Measurements from ENCODE around the gene RDH11. TPM values are rescaled to one million over a fixed set of nuclear protein-coding genes. Genes with fewer than 3 reads are reported as not detected.
"Not testable (repeated sequence)": the region's sequence is repeated elsewhere in the genome, so short reads cannot be mapped to it uniquely, and the experiment has no call there.

Gene RDH11
- total RNA-seq, 1 experiment from 2014 or later, result 117 TPM

DNA sequence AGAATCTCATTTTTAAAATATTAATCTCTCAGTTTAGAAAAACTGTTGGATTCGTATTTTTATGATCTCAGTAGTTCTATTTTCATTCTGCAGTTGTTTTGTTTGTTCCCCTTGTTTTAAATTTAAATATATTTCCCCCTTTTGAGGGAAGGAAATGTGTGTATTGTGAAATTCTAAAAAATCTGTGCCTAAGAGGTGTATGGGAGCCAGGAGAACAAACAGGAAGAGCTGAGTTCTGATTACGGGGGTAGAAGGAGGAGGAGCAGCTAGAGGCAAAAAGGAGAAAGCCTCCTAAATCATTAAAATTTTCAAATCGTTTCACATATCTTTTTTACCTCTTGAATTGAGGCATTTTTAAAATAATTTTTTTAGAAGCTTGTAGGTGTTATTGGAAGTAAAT, 8.4 kb upstream of the RDH11 start:
- no TSS peak for BruUV-seq (replicated peaks)
- Mint-ChIP-seq H3K27ac (ENCODE audit: unreplicated experiment) (no peak overlapping the region), H3K4me3 (ENCODE audit: low read depth, unreplicated experiment) (no peak overlapping the region), H3K27me3 (ENCODE audit: unreplicated experiment) (no peaks in the 10 kb centered on the region), H3K36me3 (ENCODE audit: insufficient read depth, unreplicated experiment) (no peaks in the 10 kb centered on the region), H3K4me1 (ENCODE audit: low read depth, unreplicated experiment) (peaks cover 16% of the 10 kb centered on the region), H3K9me3 (ENCODE audit: low read depth, unreplicated experiment) (no peaks in the 10 kb centered on the region)
- CTCF ChIA-PET, result interaction anchor here (1.0 to 2.3 kb wide), 22 partner anchors 9 to 542 kb away, joined by 3 to 31 read pairs (median 6); partner anchors contain the start of genes ARG2, PIGH, PLEKHH1 and RDH11
- DNase-seq, result no peak
- TF ChIP-seq, protein P1, sequence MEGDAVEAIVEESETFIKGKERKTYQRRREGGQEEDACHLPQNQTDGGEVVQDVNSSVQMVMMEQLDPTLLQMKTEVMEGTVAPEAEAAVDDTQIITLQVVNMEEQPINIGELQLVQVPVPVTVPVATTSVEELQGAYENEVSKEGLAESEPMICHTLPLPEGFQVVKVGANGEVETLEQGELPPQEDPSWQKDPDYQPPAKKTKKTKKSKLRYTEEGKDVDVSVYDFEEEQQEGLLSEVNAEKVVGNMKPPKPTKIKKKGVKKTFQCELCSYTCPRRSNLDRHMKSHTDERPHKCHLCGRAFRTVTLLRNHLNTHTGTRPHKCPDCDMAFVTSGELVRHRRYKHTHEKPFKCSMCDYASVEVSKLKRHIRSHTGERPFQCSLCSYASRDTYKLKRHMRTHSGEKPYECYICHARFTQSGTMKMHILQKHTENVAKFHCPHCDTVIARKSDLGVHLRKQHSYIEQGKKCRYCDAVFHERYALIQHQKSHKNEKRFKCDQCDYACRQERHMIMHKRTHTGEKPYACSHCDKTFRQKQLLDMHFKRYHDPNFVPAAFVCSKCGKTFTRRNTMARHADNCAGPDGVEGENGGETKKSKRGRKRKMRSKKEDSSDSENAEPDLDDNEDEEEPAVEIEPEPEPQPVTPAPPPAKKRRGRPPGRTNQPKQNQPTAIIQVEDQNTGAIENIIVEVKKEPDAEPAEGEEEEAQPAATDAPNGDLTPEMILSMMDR (IDR thresholded peaks at IDR 0.05; ENCODE audit: unreplicated experiment), result no peak
- intact Hi-C loops (cut with micrococcal nuclease; ENCODE audit: unreplicated experiment), result loop anchor here (1.0 to 10.0 kb wide), 5 partner anchors 37 to 269 kb away; partner anchors contain the start of gene ARG2

DNA sequence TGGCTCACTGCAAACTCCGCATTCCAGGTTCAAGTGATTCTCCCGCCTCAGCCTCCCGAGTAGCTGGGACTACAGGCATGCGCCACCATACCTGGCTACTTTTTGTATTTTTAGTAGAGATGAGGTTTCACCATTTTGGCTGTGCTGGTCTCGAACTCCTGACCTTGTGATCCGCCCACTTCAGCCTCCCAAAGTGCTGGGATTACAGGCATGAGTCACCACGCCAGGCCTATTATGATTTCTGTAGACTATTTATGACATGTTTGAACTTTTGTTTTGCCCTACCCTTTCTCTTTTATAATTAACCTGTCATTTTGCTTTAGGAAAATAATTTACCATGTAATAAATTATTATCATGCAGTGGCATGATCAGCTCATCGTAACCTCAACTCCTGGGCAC, 5.9 kb upstream of the RDH11 start, which contains the start of gene RDH12:
Gene RDH12 (plus strand): TSS at position 395 of the 400 bp plus-strand sequence. CDS start 20,757 bp downstream, outside the sequence.
- not testable (repeated sequence) for H3K27ac Mint-ChIP-seq (ENCODE audit: unreplicated experiment); H3K36me3 Mint-ChIP-seq (ENCODE audit: insufficient read depth, unreplicated experiment); DNase-seq; BruUV-seq (replicated peaks); H3K4me3 Mint-ChIP-seq (ENCODE audit: low read depth, unreplicated experiment); H3K27me3 Mint-ChIP-seq (ENCODE audit: unreplicated experiment); H3K9me3 Mint-ChIP-seq (ENCODE audit: low read depth, unreplicated experiment)
- peaks cover 16% of the 10 kb centered on the region for H3K4me1 Mint-ChIP-seq (ENCODE audit: low read depth, unreplicated experiment)
- intact Hi-C loops (cut with micrococcal nuclease; ENCODE audit: unreplicated experiment), result loop anchor here (5.0 to 10.0 kb wide), 3 partner anchors 34 to 267 kb away; no protein-coding TSS in a partner anchor
- CTCF ChIA-PET, result interaction anchor here (0.7 kb wide), 1 partner anchor 274 kb away, joined by 4 read pairs; no protein-coding TSS in a partner anchor

DNA sequence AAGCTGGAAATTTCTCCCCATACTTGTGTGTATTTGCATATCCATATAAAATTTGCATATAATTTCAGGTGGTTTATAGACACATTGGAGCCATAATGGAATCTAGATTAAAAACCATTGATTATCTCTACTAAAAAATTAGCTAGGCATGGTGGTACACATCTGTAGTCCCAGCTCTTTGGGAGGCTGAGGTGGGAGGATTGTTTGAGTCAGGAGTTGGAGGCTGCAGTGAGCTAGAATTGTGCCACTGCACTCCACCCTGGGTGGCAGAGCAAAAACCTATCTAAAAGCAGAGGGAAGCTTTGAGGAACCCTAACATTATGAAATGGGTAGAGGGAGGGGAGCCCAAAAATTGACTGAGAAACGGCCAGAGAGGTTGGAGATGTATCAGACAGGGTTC, 2.6 kb upstream of the RDH11 start:
- Mint-ChIP-seq H3K9me3 (ENCODE audit: low read depth, unreplicated experiment) (no peaks in the 10 kb centered on the region), H3K27ac (ENCODE audit: unreplicated experiment) (no peak overlapping the region), H3K27me3 (ENCODE audit: unreplicated experiment) (no peaks in the 10 kb centered on the region), H3K4me3 (ENCODE audit: low read depth, unreplicated experiment) (no peak overlapping the region), H3K36me3 (ENCODE audit: insufficient read depth, unreplicated experiment) (peaks cover 15% of the 10 kb centered on the region), H3K4me1 (ENCODE audit: low read depth, unreplicated experiment) (no peaks in the 10 kb centered on the region)
- intact Hi-C loops (cut with micrococcal nuclease; ENCODE audit: unreplicated experiment), result no loop called here
- CTCF ChIA-PET, result no interaction called here
- no peak for DNase-seq
- BruUV-seq (replicated peaks), result no TSS peak
- TF ChIP-seq, protein P1 (IDR thresholded peaks at IDR 0.05; ENCODE audit: unreplicated experiment), result no peak

DNA sequence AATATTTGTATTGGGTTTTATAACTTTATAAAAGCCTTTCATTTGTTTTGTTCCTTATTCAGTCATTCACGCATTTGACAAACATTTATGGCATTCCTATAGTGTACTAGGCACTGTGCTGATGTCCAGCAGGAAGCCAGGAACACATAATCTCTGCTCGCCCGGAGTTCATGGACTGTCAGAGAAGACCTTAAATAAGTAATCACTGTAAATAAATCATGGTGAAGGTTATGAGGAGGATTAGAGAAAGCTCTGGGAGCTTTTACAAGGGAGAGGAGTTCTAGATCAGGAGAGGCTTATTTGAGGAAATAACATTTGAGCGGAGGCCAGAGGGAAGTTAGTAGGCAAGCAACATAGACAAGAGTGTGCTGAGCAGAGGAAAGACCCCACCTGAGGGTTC, 1.4 kb upstream of the RDH11 start:
- no peaks in the 10 kb centered on the region for H3K27me3 Mint-ChIP-seq (ENCODE audit: unreplicated experiment)
- H3K36me3 Mint-ChIP-seq (ENCODE audit: insufficient read depth, unreplicated experiment), result peaks cover 15% of the 10 kb centered on the region
- intact Hi-C loops (cut with micrococcal nuclease; ENCODE audit: unreplicated experiment), result no loop called here
- DNase-seq, result no peak
- TF ChIP-seq, protein P1 (IDR thresholded peaks at IDR 0.05; ENCODE audit: unreplicated experiment), result no peak
- H3K4me3 Mint-ChIP-seq (ENCODE audit: low read depth, unreplicated experiment), result no peak overlapping the region
- H3K9me3 Mint-ChIP-seq (ENCODE audit: low read depth, unreplicated experiment), result no peaks in the 10 kb centered on the region
- H3K4me1 Mint-ChIP-seq (ENCODE audit: low read depth, unreplicated experiment), result no peaks in the 10 kb centered on the region
- BruUV-seq (replicated peaks), result no TSS peak
- CTCF ChIA-PET, result no interaction called here
- H3K27ac Mint-ChIP-seq (ENCODE audit: unreplicated experiment), result no peak overlapping the region

DNA sequence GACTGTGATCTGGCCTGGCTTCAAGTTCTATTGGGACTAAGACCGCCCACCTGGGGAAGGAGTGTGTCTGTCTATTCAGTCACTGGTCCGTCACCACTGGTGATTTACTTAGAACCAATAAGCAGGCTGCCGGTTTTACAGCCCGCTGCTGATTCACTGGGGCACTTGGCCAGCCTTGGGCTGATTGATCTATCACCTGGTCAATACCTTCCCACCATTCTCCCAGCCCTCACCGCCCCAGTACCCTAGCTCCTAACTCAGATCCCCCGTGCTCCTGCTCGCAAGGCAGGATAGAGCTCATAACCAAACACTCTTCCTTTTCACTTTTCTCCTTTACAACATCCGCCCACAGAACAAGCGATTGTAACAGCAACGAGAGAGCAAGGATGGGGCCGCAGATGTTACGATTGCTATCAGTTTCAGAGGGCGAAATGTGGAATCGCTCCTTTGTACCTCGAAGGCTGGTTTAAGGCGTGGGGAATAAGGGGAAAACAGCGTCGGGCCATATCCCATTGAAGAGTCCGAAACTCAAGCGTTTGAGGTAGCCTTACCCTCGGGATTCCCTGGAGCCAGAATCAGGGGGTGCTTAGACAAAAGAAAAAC, 672 bp downstream of the RDH11 start:
- Mint-ChIP-seq H3K4me1 (ENCODE audit: low read depth, unreplicated experiment) (no peaks in the 10 kb centered on the region), H3K9me3 (ENCODE audit: low read depth, unreplicated experiment) (no peaks in the 10 kb centered on the region), H3K27me3 (ENCODE audit: unreplicated experiment) (no peaks in the 10 kb centered on the region), H3K4me3 (ENCODE audit: low read depth, unreplicated experiment) (peak overlapping the region; percentile 93), H3K36me3 (ENCODE audit: insufficient read depth, unreplicated experiment) (peaks cover 25% of the 10 kb centered on the region), H3K27ac (ENCODE audit: unreplicated experiment) (peak overlapping the region; percentile 87)
- DNase-seq, result peak; percentile 82
- TSS peak; percentile 100 for BruUV-seq (replicated peaks)
- intact Hi-C loops (cut with micrococcal nuclease; ENCODE audit: unreplicated experiment), result no loop called here
- TF ChIP-seq, protein P1 (IDR thresholded peaks at IDR 0.05; ENCODE audit: unreplicated experiment), result no peak
- CTCF ChIA-PET, result interaction anchor here (2.8 kb wide), 1 partner anchor 9 kb away, joined by 16 read pairs; no protein-coding TSS in a partner anchor

Data from Calu3 (cell line).